GM06990 (cell line): ENCODE results near the gene ROCK2.

Experiments
- DNase-seq: peaks from one replicate; pipeline ENCODE4 v3.0.0-alpha.2; 2011; ENCODE audit not compliant: insufficient read length; ENCODE audit errors: extremely low read depth
- H3K27me3 ChIP-seq: replicated peaks from 2 replicates; pipeline ENCODE4 v1.6.0; 2011; ENCODE audit warnings: low read length; ENCODE audit not compliant: control insufficient read depth, insufficient read depth
- H3K36me3 ChIP-seq: 2 replicates; pipeline ENCODE4 v1.5.1; 2011; ENCODE audit warnings: low read length; ENCODE audit not compliant: control insufficient read depth, insufficient read depth
- H3K4me3 ChIP-seq: replicated peaks from 2 replicates; pipeline ENCODE4 v1.5.1; 2011; ENCODE audit warnings: low read depth, mild to moderate bottlenecking, control low read depth, low read length
- CTCF ChIP-seq: IDR thresholded peaks from 2 replicates; pipeline ENCODE4 v1.5.1; 2011; ENCODE audit warnings: low read length, control low read depth, mild to moderate bottlenecking, inconsistent platforms; ENCODE audit not compliant: insufficient read depth, poor library complexity, severe bottlenecking

ROCK2 gene

GRCh38 chr2:11245322-11245721 is 99.1 kb downstream of the ROCK2 start:
- no peaks in the 10 kb centered on the region; the same call in 1 of the 2 replicates for H3K36me3 ChIP-seq

GRCh38 chr2:11244091-11244826 is 100.2 kb downstream of the ROCK2 start:
- H3K36me3 ChIP-seq: no peaks in the 10 kb centered on the region; the same call in 1 of the 2 replicates
- no peak for DNase-seq

More at GRCh38 chr2:11245322-11245721, 99.1 kb downstream of the ROCK2 start:
- Histone ChIP-seq H3K27me3 (no peaks in the 10 kb centered on the region), H3K4me3 (no peak overlapping the region)
- no peak for DNase-seq
- TF ChIP-seq CTCF: no peak

GRCh38 chr2:11243512-11243911 is 100.9 kb downstream of the ROCK2 start:
- H3K4me3 ChIP-seq: no peak overlapping the region
- H3K27me3 ChIP-seq: no peaks in the 10 kb centered on the region
- TF ChIP-seq CTCF: no peak
- H3K36me3 ChIP-seq: no peaks in the 10 kb centered on the region; the same call in 1 of the 2 replicates
- no peak for DNase-seq

More at GRCh38 chr2:11244091-11244826, 100.2 kb downstream of the ROCK2 start:
- TF ChIP-seq CTCF: no peak
- no peak overlapping the region for H3K4me3 ChIP-seq
- H3K27me3 ChIP-seq: no peaks in the 10 kb centered on the region

GRCh38 chr2:11242542-11243174 is 101.8 kb downstream of the ROCK2 start:
- DNase-seq: no peak
- no peak for TF ChIP-seq CTCF
- H3K27me3 ChIP-seq: no peaks in the 10 kb centered on the region
- H3K4me3 ChIP-seq: no peak overlapping the region
- H3K36me3 ChIP-seq: no peaks in the 10 kb centered on the region

GRCh38 chr2:11241412-11242203 is 102.8 kb downstream of the ROCK2 start:
- H3K27me3 ChIP-seq: no peaks in the 10 kb centered on the region
- TF ChIP-seq CTCF: no peak
- H3K36me3 ChIP-seq: no peaks in the 10 kb centered on the region
- no peak overlapping the region for H3K4me3 ChIP-seq
- no peak for DNase-seq
